Middle frontal gyrus (tissue), 1 donor: ENCODE data around the gene IL9R.
"Not testable (repeated sequence)": the region's sequence is repeated elsewhere in the genome, so short reads cannot be mapped to it uniquely, and the experiment has no call there.

ENCODE experiments used
- DNase-seq: peaks from one replicate; pipeline ENCODE4 v3.0.0-alpha.2; 2015; ENCODE audit warnings: low spot score; ENCODE audit errors: extremely low spot score

IL9R gene

DNA sequence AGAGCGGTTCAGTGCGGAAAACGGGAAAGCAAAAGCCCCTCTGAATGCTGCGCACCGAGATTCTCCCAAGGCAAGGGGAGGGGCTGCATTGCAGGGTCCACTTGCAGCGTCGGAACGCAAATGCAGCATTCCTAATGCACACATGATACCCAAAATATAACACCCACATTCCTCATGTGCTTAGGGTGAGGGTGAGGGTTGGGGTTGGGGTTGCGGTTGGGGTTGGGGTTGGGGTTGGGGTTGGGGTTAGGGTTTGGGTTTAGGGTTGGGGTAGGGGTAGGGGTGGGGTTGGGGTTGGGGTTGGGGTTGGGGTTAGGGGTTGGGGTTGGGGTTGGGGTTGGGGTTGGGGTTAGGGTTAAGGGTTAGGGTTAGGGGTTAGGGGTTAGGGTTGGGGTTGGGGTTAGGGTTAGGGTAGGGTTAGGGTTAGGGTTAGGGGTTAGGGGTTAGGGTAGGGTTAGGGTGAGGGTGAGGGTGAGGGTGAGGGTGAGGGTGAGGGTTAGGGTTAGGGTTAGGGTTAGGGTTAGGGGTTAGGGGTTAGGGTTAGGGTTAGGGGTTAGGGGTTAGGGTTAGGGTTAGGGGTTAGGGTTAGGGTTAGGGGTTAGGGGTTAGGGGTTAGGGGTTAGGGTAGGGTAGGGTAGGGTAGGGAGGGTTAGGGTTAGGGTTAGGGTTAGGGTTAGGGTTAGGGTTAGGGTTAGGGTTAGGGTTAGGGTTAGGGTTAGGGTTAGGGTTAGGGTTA, 32.4 kb downstream of the IL9R start:
- not testable (repeated sequence) for DNase-seq

- DNase-seq = not testable (repeated sequence)
Measured at GRCh38 chrX:156030474-156030873, 33.0 kb downstream of the IL9R start.
